H1 (cell line): Measurements from ENCODE around the gene AHNAK2. TPM values are rescaled to one million over a fixed set of nuclear protein-coding genes. Genes with fewer than 3 reads are reported as not detected.

Experiments
- BACH1 ChIP-seq: IDR thresholded peaks from 2 replicates; pipeline ENCODE4 v1.6.1; 2012; ENCODE audit warnings: low read length, improper control_type of control experiment
- BCL11A ChIP-seq, 2 experiments: IDR thresholded peaks; one replicate each; pipeline ENCODE4 v1.6.1; 2011; ENCODE audit warnings: low read depth in 2 of 2, low read length in 2 of 2, mild to moderate bottlenecking in 2 of 2
- BRCA1 ChIP-seq: IDR thresholded peaks from 2 replicates; pipeline ENCODE4 v1.6.1; 2012; ENCODE audit warnings: low read depth, low read length, improper control_type of control experiment
- CBX5 ChIP-seq: fragments of 300-800, 300-1000 bp; sonication (generic); IDR thresholded peaks from 2 replicates; pipeline ENCODE4 v1.7.1; 2016; ENCODE audit warnings: antibody characterized with exemption, low read length, low read depth
- CBX8 ChIP-seq: fragments of 300-800, 300-1000 bp; sonication (generic); IDR thresholded peaks from 2 replicates; pipeline ENCODE4 v1.7.1; 2016; ENCODE audit warnings: low read depth, low read length, borderline replicate concordance
- CHD2 ChIP-seq: IDR thresholded peaks from 2 replicates; pipeline ENCODE4 v1.6.1; 2012; ENCODE audit warnings: low read length, improper control_type of control experiment
- EGR1 ChIP-seq: IDR thresholded peaks from 2 replicates; pipeline ENCODE4 v1.6.1; 2011; ENCODE audit warnings: low read depth, low read length, borderline replicate concordance
- GTF2F1 ChIP-seq: IDR thresholded peaks from 2 replicates; pipeline ENCODE4 v1.6.1; 2012; ENCODE audit warnings: low read depth, low read length, improper control_type of control experiment, borderline replicate concordance
- HDAC6 ChIP-seq: IDR thresholded peaks from one replicate; pipeline ENCODE4 v1.7.1; 2012; ENCODE audit warnings: low read depth, mild to moderate bottlenecking, inconsistent platforms, low read length, moderate library complexity
- JUN ChIP-seq: IDR thresholded peaks from 2 replicates; pipeline ENCODE4 v1.6.1; 2011; ENCODE audit warnings: low read depth, mild to moderate bottlenecking, improper control_type of control experiment, low read length
- KDM5A ChIP-seq: fragments of 200-600 bp; IDR thresholded peaks from 2 replicates; pipeline ENCODE4 v1.7.1; 2012; ENCODE audit warnings: mild to moderate bottlenecking, low read length, inconsistent platforms, mixed read lengths
- MAFK ChIP-seq: IDR thresholded peaks from 2 replicates; pipeline ENCODE4 v1.6.1; 2012; ENCODE audit warnings: low read depth, mild to moderate bottlenecking, improper control_type of control experiment, low read length
- PHF8 ChIP-seq: fragments of 200-600 bp; sonication (generic); conservative IDR thresholded peaks from 2 replicates; pipeline ENCODE4 v1.7.1; 2012; ENCODE audit warnings: low read depth, mild to moderate bottlenecking, inconsistent platforms, low read length, moderate library complexity
- POLR2A ChIP-seq, 2 experiments: IDR thresholded peaks; 1 replicate in 1 of 2; 2 replicates in 1 of 2; pipeline ENCODE4 v1.6.1; 2011; ENCODE audit warnings: low read depth in 2 of 2, low read length in 2 of 2, mild to moderate bottlenecking in 2 of 2; ENCODE audit errors: control extremely low read depth in 1 of 2
- POU5F1 ChIP-seq: IDR thresholded peaks from 2 replicates; pipeline ENCODE4 v1.6.1; 2011; ENCODE audit warnings: low read depth, mild to moderate bottlenecking, low read length, moderate library complexity
- RFX5 ChIP-seq: IDR thresholded peaks from 2 replicates; pipeline ENCODE4 v1.6.1; 2011; ENCODE audit warnings: low read depth, low read length, improper control_type of control experiment, borderline replicate concordance
- SIRT6 ChIP-seq: IDR thresholded peaks from one replicate; pipeline ENCODE4 v1.7.1; 2012; ENCODE audit warnings: low read length, inconsistent platforms
- SP1 ChIP-seq: IDR thresholded peaks from 2 replicates; pipeline ENCODE4 v1.6.1; 2011; ENCODE audit warnings: low read depth, low read length
- TAF1 ChIP-seq: IDR thresholded peaks from 2 replicates; pipeline ENCODE4 v1.6.1; 2011; ENCODE audit warnings: mild to moderate bottlenecking, low read depth, low read length
- TCF12 ChIP-seq: IDR thresholded peaks from 2 replicates; pipeline ENCODE4 v1.6.1; 2011; ENCODE audit warnings: low read depth, mild to moderate bottlenecking, low read length
- YY1 ChIP-seq: IDR thresholded peaks from 2 replicates; pipeline ENCODE4 v1.6.1; 2011; ENCODE audit warnings: low read depth, mild to moderate bottlenecking, low read length
- polyA plus RNA-seq, 7 experiments: library from polyadenylated mRNA; depleted of rRNA in 3 of 7; stranded (reverse) in 5 of 7; unstranded in 2 of 7; fragments of >200 nt in 5 of 7; fragments of 200-250 nt in 2 of 7; gene quantifications; 1 replicate in 5 of 7; 2 replicates in 1 of 7; 4 replicates in 1 of 7; pipeline versions ENCODE4 v1.2.1 to v1.2.3, GENCODE V29; 2011 to 2013; ENCODE audit warnings: missing spikeins in 2 of 7, mixed read lengths in 2 of 7
- total RNA-seq: library from RNA; stranded (reverse); fragmentation: NEBNext Ultra II Directional; extraction: Animal tissue kit (Norgen Biotek cat#: 25700); gene quantifications from 2 replicates; pipeline ENCODE4 v1.2.1, GENCODE V29; 2021
- TF ChIP-seq, protein P1 (sequence below): IDR thresholded peaks from 2 replicates; pipeline ENCODE4 v1.6.1; 2011; ENCODE audit warnings: low read length, improper control_type of control experiment
- TF ChIP-seq, protein P2 (sequence below): IDR thresholded peaks from 2 replicates; pipeline ENCODE4 v1.6.1; 2012; ENCODE audit warnings: low read length, inconsistent platforms

Gene AHNAK2
- total and polyA plus RNA-seq, 2 of the 8 experiments (the other 6 are each of a cell fraction or from before 2014, with no cell fraction given), result 0.95 to 2.0 TPM

DNA sequence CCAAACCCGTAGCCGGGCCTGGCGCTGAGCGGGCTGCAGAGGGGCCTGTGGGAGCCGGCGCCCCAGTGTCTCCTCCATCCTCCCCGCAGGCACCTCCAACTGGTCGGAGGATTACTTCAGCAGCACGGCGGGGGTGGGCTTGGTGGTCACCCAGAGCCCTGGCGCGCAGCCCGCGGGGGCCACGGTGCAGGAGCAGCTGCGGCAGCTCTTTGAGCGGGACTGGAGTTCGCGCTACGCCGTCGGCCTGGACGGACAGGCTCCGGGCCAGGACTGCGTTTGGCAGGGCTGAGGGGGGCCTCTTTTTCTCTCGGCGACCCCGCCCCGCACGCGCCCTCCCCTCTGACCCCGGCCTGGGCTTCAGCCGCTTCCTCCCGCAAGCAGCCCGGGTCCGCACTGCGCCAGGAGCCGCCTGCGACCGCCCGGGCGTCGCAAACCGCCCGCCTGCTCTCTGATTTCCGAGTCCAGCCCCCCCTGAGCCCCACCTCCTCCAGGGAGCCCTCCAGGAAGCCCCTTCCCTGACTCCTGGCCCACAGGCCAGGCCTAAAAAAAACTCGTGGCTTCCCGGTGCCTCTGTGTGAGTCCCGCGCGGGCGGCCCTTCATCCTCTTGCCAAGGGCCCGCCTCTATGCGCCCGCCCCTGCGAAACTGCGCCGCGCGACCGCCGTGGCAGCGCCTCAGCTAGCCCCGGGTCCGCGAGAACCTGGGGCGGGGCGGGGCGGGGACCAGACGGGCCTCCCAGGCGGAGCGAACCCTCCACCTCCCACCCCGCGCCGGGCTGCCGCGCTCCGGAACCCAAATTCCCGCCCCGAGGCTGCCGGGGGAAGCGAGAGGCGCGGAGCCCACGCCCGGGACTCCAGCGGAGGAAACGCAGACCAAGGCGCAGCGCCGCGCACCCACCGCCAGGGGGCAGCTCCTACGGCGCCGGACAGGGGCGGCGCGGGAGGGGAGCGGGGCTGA, 45.2 kb downstream of the AHNAK2 start (continued):
- no peak for TF ChIP-seq JUN
- TF ChIP-seq PHF8, result no peak
- TF ChIP-seq CBX5, result no peak
- no peak for TF ChIP-seq HDAC6
- TF ChIP-seq TAF1, result 0 out of 2 replicates have a peak, but pooled peaks have one; percentile 19
- TF ChIP-seq, protein P1, sequence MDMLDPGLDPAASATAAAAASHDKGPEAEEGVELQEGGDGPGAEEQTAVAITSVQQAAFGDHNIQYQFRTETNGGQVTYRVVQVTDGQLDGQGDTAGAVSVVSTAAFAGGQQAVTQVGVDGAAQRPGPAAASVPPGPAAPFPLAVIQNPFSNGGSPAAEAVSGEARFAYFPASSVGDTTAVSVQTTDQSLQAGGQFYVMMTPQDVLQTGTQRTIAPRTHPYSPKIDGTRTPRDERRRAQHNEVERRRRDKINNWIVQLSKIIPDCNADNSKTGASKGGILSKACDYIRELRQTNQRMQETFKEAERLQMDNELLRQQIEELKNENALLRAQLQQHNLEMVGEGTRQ, result no peak
- no peak for TF ChIP-seq CHD2
- TF ChIP-seq, protein P2, sequence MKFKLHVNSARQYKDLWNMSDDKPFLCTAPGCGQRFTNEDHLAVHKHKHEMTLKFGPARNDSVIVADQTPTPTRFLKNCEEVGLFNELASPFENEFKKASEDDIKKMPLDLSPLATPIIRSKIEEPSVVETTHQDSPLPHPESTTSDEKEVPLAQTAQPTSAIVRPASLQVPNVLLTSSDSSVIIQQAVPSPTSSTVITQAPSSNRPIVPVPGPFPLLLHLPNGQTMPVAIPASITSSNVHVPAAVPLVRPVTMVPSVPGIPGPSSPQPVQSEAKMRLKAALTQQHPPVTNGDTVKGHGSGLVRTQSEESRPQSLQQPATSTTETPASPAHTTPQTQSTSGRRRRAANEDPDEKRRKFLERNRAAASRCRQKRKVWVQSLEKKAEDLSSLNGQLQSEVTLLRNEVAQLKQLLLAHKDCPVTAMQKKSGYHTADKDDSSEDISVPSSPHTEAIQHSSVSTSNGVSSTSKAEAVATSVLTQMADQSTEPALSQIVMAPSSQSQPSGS, result no peak
- TF ChIP-seq MAFK, result no peak
- TF ChIP-seq SIRT6, result no peak
- no peak for TF ChIP-seq BRCA1
- no peak for TF ChIP-seq YY1
- no peak for TF ChIP-seq SP1
- TF ChIP-seq POLR2A (IDR thresholded peaks at IDR 0.05; ENCODE audit: control extremely low read depth in 1 of 2, low read depth in 2 of 2, low read length in 2 of 2), result no peak
- no peak for TF ChIP-seq BCL11A (IDR thresholded peaks at IDR 0.05; ENCODE audit: low read depth in 2 of 2, low read length in 2 of 2)
- TF ChIP-seq KDM5A, result no peak
- no peak for TF ChIP-seq GTF2F1
- TF ChIP-seq EGR1, result no peak
- TF ChIP-seq BACH1, result peak; percentile 37; the same call in 1 of the 2 replicates
- no peak for TF ChIP-seq RFX5
- no peak for TF ChIP-seq POU5F1
- TF ChIP-seq TCF12, result no peak
- no peak for TF ChIP-seq CBX8
